Adrenal gland (tissue), 12 donors: ENCODE data around the gene ARF3. TPM values are rescaled to one million over a fixed set of nuclear protein-coding genes. Genes with fewer than 3 reads are reported as not detected.
A peak's percentile ranks its signal among the peaks of the same experiment; 100 is the strongest.

Experiments used
- DNase-seq, 7 donors: peaks; one replicate each; pipeline ENCODE4 v3.0.0-alpha.2; 2019 to 2020
- H3K27ac ChIP-seq, 5 donors: fragments of 200-600 bp; sonication (generic) in 4 of 5; 1 replicate in 3 of 5; 2 replicates in 2 of 5; pipeline versions ENCODE4 v1.5.1 to v1.8.0; 2016 to 2020; ENCODE audit warnings: mild to moderate bottlenecking in 1 of 5
- H3K27me3 ChIP-seq: fragments of 200-600 bp; 2 replicates; pipeline ENCODE4 v1.8.0; 2021
- H3K36me3 ChIP-seq, 2 donors: fragments of 200-600 bp; replicated peaks in 1 of 2; 1 replicate in 1 of 2; 2 replicates in 1 of 2; pipeline versions ENCODE4 v1.5.1 to v1.8.0; 2018 to 2022
- H3K4me1 ChIP-seq, 2 donors: fragments of 200-600 bp; replicated peaks in 1 of 2; 1 replicate in 1 of 2; 2 replicates in 1 of 2; pipeline versions ENCODE4 v1.5.1 to v1.8.0; 2018 to 2021
- H3K4me3 ChIP-seq, 4 donors: fragments of 200-600 bp; sonication (generic) in 3 of 4; one replicate each; pipeline ENCODE4 v1.5.1; 2016 to 2018
- H3K9me3 ChIP-seq, 3 donors: fragments of 200-600 bp; sonication (generic) in 1 of 3; replicated peaks in 1 of 3; 1 replicate in 2 of 3; 2 replicates in 1 of 3; pipeline versions ENCODE4 v1.5.1 to v1.8.0; 2016 to 2021
- CTCF ChIP-seq, 6 experiments: fragments of 450-650 bp in 4 of 6; fragments of 200-600 bp in 2 of 6; sonication (generic) in 1 of 6; IDR thresholded peaks; 1 replicate in 5 of 6; 2 replicates in 1 of 6; pipeline versions ENCODE4 v1.5.1 to v1.8.0; 2016 to 2021; ENCODE audit warnings: antibody characterized with exemption in 6 of 6, mild to moderate bottlenecking in 2 of 6, moderate library complexity in 1 of 6
- POLR2A ChIP-seq, 2 donors: fragments of 450-650 bp; IDR thresholded peaks; one replicate each; pipeline ENCODE4 v1.6.1; 2017; ENCODE audit warnings: antibody characterized with exemption in 2 of 2, mild to moderate bottlenecking in 2 of 2, moderate library complexity in 1 of 2
- WGBS, 4 donors: extraction: QIAGEN DNeasy Blood & Tissue Kit in 2 of 4; methylation state at CpG; one replicate each; pipeline versions ENCODE4 v1.1.5 to v1.1.7; 2013 to 2017; 5-methylcytosine and 5-hydroxymethylcytosine counted together
- intact Hi-C, 2 donors: fragments of 100-400 bp; cut with DNase I; formaldehyde crosslinking; loops; one replicate each; pipeline versions ENCODE4 v1.14.1 to v1.15.0; 2022 to 2023
- polyA plus RNA-seq, 3 donors: library from polyadenylated mRNA; stranded (reverse); fragments of 200-250 nt in 2 of 3; fragments of 350-450 nt in 1 of 3; fragmentation: Illumina TruSeq in 1 of 3; extraction: RNeasy Lipid Tissue Mini Kit (QIAGEN cat#74804) in 1 of 3; gene quantifications; one replicate each; pipeline ENCODE4 v1.2.3, GENCODE V29; 2013 to 2014
- total RNA-seq, 9 donors: library from RNA; depleted of rRNA in 4 of 9; stranded (reverse); fragments of >200 nt in 4 of 9; fragments of 120-200 nt in 1 of 9; fragmentation: NEBNext Ultra II Directional in 1 of 9; extraction: Animal tissue kit (Norgen Biotek cat#: 25700) in 1 of 9; gene quantifications; one replicate each; pipeline versions ENCODE4 v1.1.0 to v1.2.4, GENCODE V29; 2013 to 2023
- donor health status: healthy with polysubstance abuse.
- donor health status: Bipolar disorder and iron deficiency.
- donor health status: DM: yes; HTN: yes; CAD: no.
- donor health status: DM: no; HTN: no; CAD: no.
- donor health status: DM: no; HTN: no; CAD: no.
- donor health status: DM: yes; HTN: yes; CAD: no.

The ARF3 gene
- total and polyA plus RNA-seq, 12 donors, result 55.2 to 237 (median 105) TPM

- no peak for DNase-seq
- Histone ChIP-seq H3K27ac (no peak overlapping the region), H3K4me3 (no peak overlapping the region), H3K27me3 (peaks cover 31% of the 10 kb centered on the region), H3K9me3 (no peaks in the 10 kb centered on the region), H3K4me1 (peaks cover 7 to 12% of the 10 kb centered on the region in 2 donors), H3K36me3 (no peaks in the 10 kb centered on the region)
- intact Hi-C loops, result no loop called here
- TF ChIP-seq POLR2A (IDR thresholded peaks at IDR 0.05) (no peak), CTCF (IDR thresholded peaks at IDR 0.05) (no peak)
- 77 to 82% (median 80%) methylated on average over 1 to 7 of the region's 7 CpGs for WGBS, 4 donors
Measured at GRCh38 chr12:48967991-48968390, 10.7 kb upstream of the ARF3 start.

GRCh38 chr12:48966177-48966895, 9.0 kb upstream of the ARF3 start:
- 42 to 60% (median 56%) methylated on average over 11 to 20 of the region's 20 CpGs for WGBS, 4 donors
- intact Hi-C loops, result no loop called here
- Histone ChIP-seq H3K4me1 (peaks cover 4 to 12% of the 10 kb centered on the region in 2 donors), H3K36me3 (no peaks in the 10 kb centered on the region), H3K27me3 (peaks cover 23% of the 10 kb centered on the region), H3K9me3 (no peaks in the 10 kb centered on the region), H3K4me3 (no peak overlapping the region), H3K27ac (no peak overlapping the region)
- no peak for DNase-seq
- TF ChIP-seq POLR2A (IDR thresholded peaks at IDR 0.05), result no peak
- TF ChIP-seq CTCF (IDR thresholded peaks at IDR 0.05), result no peak

GRCh38 chr12:48965298-48965838, 8.1 kb upstream of the ARF3 start:
- Histone ChIP-seq H3K36me3 (no peaks in the 10 kb centered on the region), H3K27ac (no peak overlapping the region), H3K9me3 (no peaks in the 10 kb centered on the region), H3K27me3 (peaks cover 13% of the 10 kb centered on the region), H3K4me1 (peaks cover 0 to 6% of the 10 kb centered on the region in 2 donors), H3K4me3 (no peak overlapping the region)
- intact Hi-C loops, result no loop called here
- DNase-seq, result no peak
- TF ChIP-seq POLR2A (IDR thresholded peaks at IDR 0.05) (no peak), CTCF (IDR thresholded peaks at IDR 0.05) (no peak)

GRCh38 chr12:48961801-48962200, 4.5 kb upstream of the ARF3 start:
- intact Hi-C loops, result no loop called here
- peak in 1 of 7 donors; percentile 33 for DNase-seq
- no peak for TF ChIP-seq CTCF (IDR thresholded peaks at IDR 0.05)
- TF ChIP-seq POLR2A (IDR thresholded peaks at IDR 0.05), result no peak
- Histone ChIP-seq H3K27me3 (no peaks in the 10 kb centered on the region), H3K27ac (no peak overlapping the region), H3K9me3 (no peaks in the 10 kb centered on the region), H3K4me3 (no peak overlapping the region), H3K36me3 (no peaks in the 10 kb centered on the region), H3K4me1 (peaks cover 0 to 5% of the 10 kb centered on the region in 2 donors)
